ENCODE data around the gene DLST. TPM values are rescaled to one million over a fixed set of nuclear protein-coding genes. Genes with fewer than 3 reads are reported as not detected.

Gene DLST
- 48.2 and 58.5 TPM in 2 replicates for total RNA-seq

DNA sequence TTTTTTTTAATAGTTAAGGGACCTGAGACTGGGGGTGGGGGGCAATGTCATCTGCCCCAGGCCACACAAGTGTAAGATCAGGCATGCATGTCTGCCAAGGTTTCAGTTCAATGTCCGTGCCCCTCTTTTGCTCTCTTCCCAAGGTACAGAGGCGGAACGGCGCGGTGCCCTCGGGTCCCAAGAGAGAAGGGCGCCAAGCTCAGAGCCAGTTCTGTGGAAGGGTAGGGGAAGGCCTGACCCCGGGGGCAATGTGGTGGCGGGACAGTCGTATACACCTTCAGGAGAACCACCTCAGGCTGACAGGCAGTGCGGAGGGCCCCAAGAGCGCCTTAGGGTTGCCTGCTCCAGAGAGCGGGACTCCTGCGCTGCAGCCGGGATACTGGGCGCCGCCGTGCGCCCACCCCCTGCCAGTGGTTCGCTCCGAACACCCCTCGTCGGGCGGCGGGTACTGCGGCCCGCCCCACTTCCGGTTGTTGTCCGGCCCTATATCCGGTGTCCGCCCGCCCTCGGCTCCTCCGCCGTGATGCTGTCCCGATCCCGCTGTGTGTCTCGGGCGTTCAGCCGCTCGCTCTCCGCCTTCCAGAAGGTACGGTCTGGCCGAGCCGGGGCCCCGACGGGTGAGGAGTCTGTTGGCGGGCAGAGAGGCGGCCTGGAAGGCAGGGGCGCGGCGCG is at the start of gene DLST:
Gene DLST (plus strand): TSS at position 486 of the 672 bp plus-strand sequence. CDS start 38 bp downstream, at position 524.
- H3K27me3 ChIP-seq (ENCODE audit: control insufficient read depth, insufficient read depth, low read length): no peaks in the 10 kb centered on the region
- peaks cover 2% of the 10 kb centered on the region for H3K36me3 ChIP-seq (ENCODE audit: control insufficient read depth, insufficient read depth, low read length)
- H3K4me3 ChIP-seq (ENCODE audit: low read depth, low read length): peak within 1 kb of the TSS; percentile 62
- FAIRE-seq (no peak), DNase-seq (ENCODE audit: low read depth) (peak; percentile 61)
- TF ChIP-seq, protein P1, sequence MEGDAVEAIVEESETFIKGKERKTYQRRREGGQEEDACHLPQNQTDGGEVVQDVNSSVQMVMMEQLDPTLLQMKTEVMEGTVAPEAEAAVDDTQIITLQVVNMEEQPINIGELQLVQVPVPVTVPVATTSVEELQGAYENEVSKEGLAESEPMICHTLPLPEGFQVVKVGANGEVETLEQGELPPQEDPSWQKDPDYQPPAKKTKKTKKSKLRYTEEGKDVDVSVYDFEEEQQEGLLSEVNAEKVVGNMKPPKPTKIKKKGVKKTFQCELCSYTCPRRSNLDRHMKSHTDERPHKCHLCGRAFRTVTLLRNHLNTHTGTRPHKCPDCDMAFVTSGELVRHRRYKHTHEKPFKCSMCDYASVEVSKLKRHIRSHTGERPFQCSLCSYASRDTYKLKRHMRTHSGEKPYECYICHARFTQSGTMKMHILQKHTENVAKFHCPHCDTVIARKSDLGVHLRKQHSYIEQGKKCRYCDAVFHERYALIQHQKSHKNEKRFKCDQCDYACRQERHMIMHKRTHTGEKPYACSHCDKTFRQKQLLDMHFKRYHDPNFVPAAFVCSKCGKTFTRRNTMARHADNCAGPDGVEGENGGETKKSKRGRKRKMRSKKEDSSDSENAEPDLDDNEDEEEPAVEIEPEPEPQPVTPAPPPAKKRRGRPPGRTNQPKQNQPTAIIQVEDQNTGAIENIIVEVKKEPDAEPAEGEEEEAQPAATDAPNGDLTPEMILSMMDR (IDR thresholded peaks at IDR 0.05; ENCODE audit: insufficient read depth, low read length, severe bottlenecking): peak; percentile 4

- FAIRE-seq: no peak
- H3K36me3 ChIP-seq (ENCODE audit: control insufficient read depth, insufficient read depth, low read length): peaks cover 11% of the 10 kb centered on the region
Measured at GRCh38 chr14:74832849-74833248, 48.9 kb upstream of the DLST start.

GRCh38 chr14:74834692-74835392 is 46.9 kb upstream of the DLST start:
- no peak for DNase-seq (ENCODE audit: low read depth)

More at GRCh38 chr14:74832849-74833248, 48.9 kb upstream of the DLST start:
- TF ChIP-seq, protein P1 (IDR thresholded peaks at IDR 0.05; ENCODE audit: insufficient read depth, low read length, severe bottlenecking): no peak
- DNase-seq (ENCODE audit: low read depth): no peak
- Histone ChIP-seq H3K27me3 (ENCODE audit: control insufficient read depth, insufficient read depth, low read length) (no peaks in the 10 kb centered on the region), H3K4me3 (ENCODE audit: low read depth, low read length) (no peak overlapping the region)

DNA sequence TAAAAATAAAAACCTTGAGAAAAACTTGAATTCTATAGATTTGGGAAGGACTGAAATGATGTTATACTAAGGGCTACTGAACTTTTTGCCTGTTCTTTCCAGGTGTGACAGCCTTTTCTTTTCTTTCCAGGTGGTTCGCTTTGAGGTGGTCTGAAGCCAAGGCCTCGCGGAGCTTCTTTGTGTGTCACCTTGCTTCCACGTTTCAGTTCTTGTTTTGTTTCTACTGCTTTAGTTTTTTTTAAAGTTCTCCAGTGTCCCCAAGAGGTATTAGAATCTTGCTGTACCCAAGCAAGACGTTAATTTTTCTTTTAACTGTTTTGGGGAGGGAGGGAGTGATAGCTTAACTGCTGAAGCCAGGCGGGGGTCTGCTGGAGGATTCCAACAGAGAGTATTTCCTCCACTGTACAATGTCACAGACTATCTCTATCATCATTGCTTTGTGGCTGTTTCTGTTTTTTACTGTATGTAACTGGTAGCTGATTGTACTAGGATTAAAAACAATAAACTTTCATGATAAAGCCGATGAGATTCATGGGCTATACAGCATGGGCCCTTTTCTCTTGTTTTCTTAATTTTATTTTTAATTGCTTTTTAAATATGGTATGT is 46.0 kb upstream of the DLST start:
- TF ChIP-seq, protein P1 (IDR thresholded peaks at IDR 0.05; ENCODE audit: insufficient read depth, low read length, severe bottlenecking): no peak
- H3K36me3 ChIP-seq (ENCODE audit: control insufficient read depth, insufficient read depth, low read length): peaks cover 3% of the 10 kb centered on the region
- FAIRE-seq (no peak), DNase-seq (ENCODE audit: low read depth) (no peak)
- H3K27me3 ChIP-seq (ENCODE audit: control insufficient read depth, insufficient read depth, low read length): no peaks in the 10 kb centered on the region
- no peak overlapping the region for H3K4me3 ChIP-seq (ENCODE audit: low read depth, low read length)

More at GRCh38 chr14:74834692-74835392, 46.9 kb upstream of the DLST start:
- TF ChIP-seq, protein P1 (IDR thresholded peaks at IDR 0.05; ENCODE audit: insufficient read depth, low read length, severe bottlenecking): no peak
- Histone ChIP-seq H3K27me3 (ENCODE audit: control insufficient read depth, insufficient read depth, low read length) (no peaks in the 10 kb centered on the region), H3K36me3 (ENCODE audit: control insufficient read depth, insufficient read depth, low read length) (peaks cover 5% of the 10 kb centered on the region), H3K4me3 (ENCODE audit: low read depth, low read length) (no peak overlapping the region)
- FAIRE-seq: no peak

DNA sequence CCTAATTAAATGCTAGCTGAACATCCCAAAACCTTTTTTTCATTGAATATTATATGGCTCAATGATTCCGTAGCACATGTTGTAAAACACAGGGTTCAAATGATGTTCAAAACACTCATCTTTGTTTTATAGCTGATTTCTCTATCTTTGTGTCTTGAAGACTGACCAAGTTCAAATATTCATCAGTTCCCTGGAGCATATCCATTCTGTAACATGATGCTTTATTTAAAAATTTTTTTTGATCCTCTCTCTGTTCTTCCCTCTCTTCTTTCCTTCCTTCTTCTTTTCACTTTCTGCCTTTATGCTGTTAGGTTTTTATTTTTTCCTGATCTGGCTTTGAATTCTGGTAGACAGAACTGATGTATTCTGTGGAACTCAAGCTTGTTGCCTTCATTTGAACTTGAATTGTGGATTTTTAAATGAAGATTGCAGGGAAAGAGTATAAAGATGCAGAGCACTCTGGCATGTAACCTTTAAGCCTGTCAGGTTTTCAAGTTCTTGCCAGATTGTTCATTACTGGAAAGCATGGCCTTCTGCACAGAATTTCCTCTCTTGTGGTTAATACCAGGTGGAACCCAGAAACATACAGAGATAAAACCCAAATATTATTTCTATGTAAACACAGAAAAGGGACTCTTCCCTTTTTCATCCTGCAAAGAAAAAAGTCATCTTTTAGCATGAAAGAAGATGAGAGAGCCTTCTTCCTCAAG is 45.3 kb upstream of the DLST start:
- H3K27me3 ChIP-seq (ENCODE audit: control insufficient read depth, insufficient read depth, low read length): no peaks in the 10 kb centered on the region
- FAIRE-seq: no peak
- TF ChIP-seq, protein P1 (IDR thresholded peaks at IDR 0.05; ENCODE audit: insufficient read depth, low read length, severe bottlenecking): no peak
- H3K36me3 ChIP-seq (ENCODE audit: control insufficient read depth, insufficient read depth, low read length): peaks cover 1% of the 10 kb centered on the region
- no peak overlapping the region for H3K4me3 ChIP-seq (ENCODE audit: low read depth, low read length)
- DNase-seq (ENCODE audit: low read depth): no peak
